CD8-positive, alpha-beta memory T cell (primary cell): Measurements from ENCODE around the gene ZNF688. TPM values are rescaled to one million over a fixed set of nuclear protein-coding genes. Genes with fewer than 3 reads are reported as not detected.

ENCODE experiments used
- CTCF ChIA-PET: fragments of 350-600 bp; sonication (Branson Sonifier 250); formaldehyde crosslinking; loops from one replicate; lab custom pipeline; 2021; ENCODE audit warnings: antibody characterized with exemption; lab: Charles Lee
- POLR2A ChIA-PET: fragments of 350-600 bp; sonication (Branson Sonifier 250); formaldehyde crosslinking; loops from one replicate; lab custom pipeline; 2021; ENCODE audit warnings: antibody characterized with exemption; lab: Charles Lee
- DNase-seq, 5 donors: peaks; one replicate each; pipeline versions ENCODE4 v3.0.0 to v3.0.0-alpha.2; 2020 to 2022; ENCODE audit warnings: mixed read lengths in 1 of 5
- H3K27ac ChIP-seq: one replicate; pipeline ENCODE4 v1.7.0; 2013; ENCODE audit warnings: low read depth, mild to moderate bottlenecking, low read length, moderate library complexity
- H3K27me3 ChIP-seq: 2 replicates; pipeline ENCODE4 v1.7.0; 2013; ENCODE audit warnings: low read length, mild to moderate bottlenecking; ENCODE audit not compliant: insufficient read depth, poor library complexity, severe bottlenecking
- H3K36me3 ChIP-seq: 2 replicates; pipeline ENCODE4 v1.7.0; 2013; ENCODE audit warnings: mild to moderate bottlenecking, low read length, moderate library complexity; ENCODE audit not compliant: insufficient read depth
- H3K4me1 ChIP-seq: 2 replicates; pipeline ENCODE4 v1.7.0; 2013; ENCODE audit warnings: mild to moderate bottlenecking, low read length, moderate library complexity; ENCODE audit not compliant: insufficient read depth
- H3K4me3 ChIP-seq: 2 replicates; pipeline ENCODE4 v1.7.0; 2013; ENCODE audit warnings: mild to moderate bottlenecking, low read length
- H3K9me3 ChIP-seq: 2 replicates; pipeline ENCODE4 v1.7.0; 2013; ENCODE audit warnings: mild to moderate bottlenecking, low read length
- H3K27ac Mint-ChIP-seq, 8 donors: one replicate each; pipeline ENCODE4 v1.8.0; 2020 to 2021; ENCODE audit warnings: mixed read lengths in 8 of 8, mild to moderate bottlenecking in 6 of 8, inconsistent platforms in 3 of 8, moderate library complexity in 3 of 8
- H3K27me3 Mint-ChIP-seq, 2 donors: one replicate each; pipeline ENCODE4 v1.8.0; 2020 to 2021; ENCODE audit warnings: mixed read lengths in 2 of 2, mild to moderate bottlenecking in 1 of 2, moderate library complexity in 1 of 2
- H3K36me3 Mint-ChIP-seq, 3 donors: one replicate each; pipeline ENCODE4 v1.8.0; 2020 to 2021; ENCODE audit warnings: mixed read lengths in 3 of 3, inconsistent platforms in 1 of 3, mild to moderate bottlenecking in 1 of 3
- H3K4me1 Mint-ChIP-seq, 3 donors: one replicate each; pipeline ENCODE4 v1.8.0; 2020 to 2021; ENCODE audit warnings: mixed read lengths in 3 of 3, inconsistent platforms in 1 of 3, mild to moderate bottlenecking in 1 of 3
- H3K4me3 Mint-ChIP-seq, 7 donors: one replicate each; pipeline ENCODE4 v1.8.0; 2020 to 2021; ENCODE audit warnings: mixed read lengths in 7 of 7, mild to moderate bottlenecking in 6 of 7, moderate library complexity in 4 of 7, inconsistent platforms in 2 of 7
- H3K9me3 Mint-ChIP-seq, 5 donors: one replicate each; pipeline ENCODE4 v1.8.0; 2020 to 2022; ENCODE audit warnings: mixed read lengths in 5 of 5, mild to moderate bottlenecking in 3 of 5, moderate library complexity in 2 of 5, inconsistent platforms in 1 of 5
- polyA plus RNA-seq: library from polyadenylated mRNA; unstranded; fragments of 300-500 nt; fragmentation: Illumina TruSeq; gene quantifications from one replicate; pipeline ENCODE4 v1.2.3, GENCODE V29; 2021
- total RNA-seq, 2 experiments: library from RNA; stranded (reverse); gene quantifications; one replicate each; pipeline ENCODE4 v1.2.3, GENCODE V29; 2021

The ZNF688 gene
- total and polyA plus RNA-seq, 3 experiments from 2014 or later, result 9.6 to 28.5 (median 10.8) TPM

- Histone ChIP-seq H3K27ac (no peak overlapping the region), H3K9me3 (no peaks in the 10 kb centered on the region), H3K4me3 (no peak overlapping the region), H3K36me3 (peaks cover 15% of the 10 kb centered on the region), H3K27me3 (no peaks in the 10 kb centered on the region), H3K4me1 (peaks cover 51% of the 10 kb centered on the region)
- POLR2A ChIA-PET, result interaction anchor here (6.7 kb wide), 1 partner anchor 21 kb away, joined by 71 read pairs; the partner anchor contains the start of gene ZNF747
- Mint-ChIP-seq H3K9me3 (no peaks in the 10 kb centered on the region), H3K36me3 (peaks cover 0 to 40% (median 2%) of the 10 kb centered on the region in 3 donors), H3K4me1 (peaks cover 51 to 77% (median 55%) of the 10 kb centered on the region in 3 donors), H3K27ac (peak overlapping the region in 2 of 8 donors; percentile 83 to 87), H3K4me3 (peak overlapping the region in 6 of 7 donors; percentile 50 to 95 (median 87)), H3K27me3 (peaks cover 0 to 4% of the 10 kb centered on the region in 2 donors)
- DNase-seq, result no peak
- CTCF ChIA-PET, result interaction anchor here (1.3 to 4.2 kb wide), 3 partner anchors 9 to 20 kb away, joined by 3 to 31 read pairs (median 3); partner anchors contain the start of gene ZNF747
Observed at GRCh38 chr16:30555315-30556124, 16.0 kb downstream of the ZNF688 start.

DNA sequence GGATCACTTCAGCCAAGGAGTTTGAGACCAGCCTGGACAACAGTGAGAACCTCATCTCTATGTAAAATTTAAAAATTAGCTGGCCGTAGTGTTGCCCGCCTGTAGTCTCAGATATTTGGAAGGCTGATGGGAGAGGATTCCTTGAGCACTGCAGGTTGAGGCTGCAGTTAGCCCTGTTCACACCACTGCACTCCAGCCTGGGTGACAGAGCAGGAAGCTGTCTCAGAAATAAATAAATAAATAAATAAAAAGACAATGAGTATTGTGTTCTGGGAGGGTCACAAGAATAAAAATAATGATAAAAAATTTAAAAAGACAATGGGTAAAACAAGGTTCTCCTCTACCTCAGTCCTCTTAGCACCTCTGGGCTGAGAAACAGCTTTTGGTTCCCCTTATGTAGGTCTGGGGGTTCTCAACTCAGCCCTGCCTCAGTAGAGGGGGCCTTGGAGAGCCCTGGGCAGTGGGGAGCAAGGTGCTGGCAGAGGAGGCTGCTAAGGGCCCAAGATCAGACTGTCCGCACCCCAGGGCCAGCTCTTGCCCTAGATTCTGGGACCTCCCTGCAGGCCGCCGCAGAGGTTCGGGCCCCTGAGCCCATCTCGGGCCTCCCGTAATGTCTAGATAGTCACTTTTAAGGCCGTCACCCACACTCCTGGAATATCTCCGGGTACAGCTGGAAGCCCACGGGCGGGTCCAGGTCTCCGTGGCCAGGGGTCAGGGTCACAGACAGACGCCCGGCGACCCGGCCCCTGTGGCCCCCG, 16.8 kb downstream of the ZNF688 start:
- POLR2A ChIA-PET, result interaction anchor here (0.6 to 6.7 kb wide), 2 partner anchors 20 to 141 kb away, joined by 4 to 71 read pairs; partner anchors contain the start of gene ZNF747
- H3K27ac Mint-ChIP-seq, result peak overlapping the region in 2 of 8 donors; percentile 95 to 96
- Histone ChIP-seq H3K27ac (no peak overlapping the region), H3K9me3 (no peaks in the 10 kb centered on the region), H3K4me1 (peaks cover 51% of the 10 kb centered on the region), H3K27me3 (no peaks in the 10 kb centered on the region), H3K36me3 (peaks cover 15% of the 10 kb centered on the region), H3K4me3 (no peak overlapping the region)
- CTCF ChIA-PET, result interaction anchor here (1.3 to 4.2 kb wide), 3 partner anchors 8 to 19 kb away, joined by 3 to 31 read pairs (median 3); partner anchors contain the start of gene ZNF747
- H3K27me3 Mint-ChIP-seq, result peaks cover 0 to 4% of the 10 kb centered on the region in 2 donors
- H3K36me3 Mint-ChIP-seq, result peaks cover 0 to 40% (median 2%) of the 10 kb centered on the region in 3 donors
- H3K9me3 Mint-ChIP-seq, result no peaks in the 10 kb centered on the region
- H3K4me1 Mint-ChIP-seq, result peaks cover 51 to 80% (median 55%) of the 10 kb centered on the region in 3 donors
- H3K4me3 Mint-ChIP-seq, result peak overlapping the region in 3 of 7 donors; percentile 19 to 84 (median 65)
- no peak for DNase-seq

- H3K4me3 Mint-ChIP-seq, result peak overlapping the region in 5 of 7 donors; percentile 4 to 65 (median 35)
- CTCF ChIA-PET, result interaction anchor here (4.2 kb wide), 1 partner anchor 18 kb away, joined by 31 read pairs; the partner anchor contains the start of gene ZNF747
- H3K4me1 ChIP-seq, result peaks cover 46% of the 10 kb centered on the region
Observed at GRCh38 chr16:30553393-30553899, 18.1 kb downstream of the ZNF688 start.

GRCh38 chr16:30552956-30553355, 18.6 kb downstream of the ZNF688 start:
- Histone ChIP-seq H3K27ac (peak overlapping the region; percentile 38), H3K4me3 (no peak overlapping the region), H3K4me1 (peaks cover 46% of the 10 kb centered on the region), H3K9me3 (no peaks in the 10 kb centered on the region), H3K36me3 (peaks cover 15% of the 10 kb centered on the region), H3K27me3 (no peaks in the 10 kb centered on the region)
- DNase-seq, result no peak
- POLR2A ChIA-PET, result interaction anchor here (1.4 to 6.7 kb wide), 2 partner anchors 19 to 182 kb away, joined by 6 to 71 read pairs; partner anchors contain the start of gene ZNF747
- Mint-ChIP-seq H3K27ac (peak overlapping the region; percentile 82 to 97 (median 94)), H3K4me3 (peak overlapping the region in 4 of 7 donors; percentile 40 to 65 (median 59)), H3K9me3 (no peaks in the 10 kb centered on the region), H3K36me3 (peaks cover 0 to 37% (median 2%) of the 10 kb centered on the region in 3 donors), H3K27me3 (peaks cover 0 to 3% of the 10 kb centered on the region in 2 donors), H3K4me1 (peaks cover 49 to 79% (median 57%) of the 10 kb centered on the region in 3 donors)
- CTCF ChIA-PET, result interaction anchor here (1.0 to 4.2 kb wide), 3 partner anchors 18 to 123 kb away, joined by 3 to 31 read pairs (median 4); partner anchors contain the start of gene ZNF747

More at GRCh38 chr16:30553393-30553899, 18.1 kb downstream of the ZNF688 start:
- H3K27ac Mint-ChIP-seq, result peak overlapping the region; percentile 54 to 97 (median 94)
- POLR2A ChIA-PET, result interaction anchor here (6.7 kb wide), 1 partner anchor 19 kb away, joined by 71 read pairs; the partner anchor contains the start of gene ZNF747
- H3K9me3 Mint-ChIP-seq, result no peaks in the 10 kb centered on the region
- peaks cover 15% of the 10 kb centered on the region for H3K36me3 ChIP-seq
- no peaks in the 10 kb centered on the region for H3K9me3 ChIP-seq
- H3K27me3 Mint-ChIP-seq, result peaks cover 0 to 3% of the 10 kb centered on the region in 2 donors
- no peak for DNase-seq
- peaks cover 0 to 40% (median 2%) of the 10 kb centered on the region in 3 donors for H3K36me3 Mint-ChIP-seq
- H3K4me3 ChIP-seq, result no peak overlapping the region
- H3K27me3 ChIP-seq, result no peaks in the 10 kb centered on the region
- peak overlapping the region; percentile 38 for H3K27ac ChIP-seq
- H3K4me1 Mint-ChIP-seq, result peaks cover 48 to 77% (median 53%) of the 10 kb centered on the region in 3 donors

DNA sequence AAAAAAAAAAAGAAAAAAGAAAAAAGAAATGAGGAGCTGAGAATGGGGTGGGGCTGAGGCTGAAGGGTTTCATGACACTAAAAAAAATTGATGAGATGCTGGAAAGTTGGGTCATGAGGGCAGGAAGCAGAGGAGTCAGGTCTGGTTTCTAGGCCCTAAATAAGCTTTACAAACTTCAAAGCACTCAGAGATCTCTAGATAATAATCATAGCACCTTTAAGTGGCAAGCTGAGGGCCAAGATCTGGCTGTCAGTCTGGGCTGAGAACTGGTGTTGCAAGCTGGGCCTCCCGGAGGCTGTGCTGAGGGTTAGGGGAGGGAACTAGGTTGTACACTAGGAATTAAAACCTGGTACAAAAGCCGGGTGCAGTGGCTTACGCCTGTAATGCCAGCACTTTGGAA, 19.7 kb downstream of the ZNF688 start:
- ChIA-PET POLR2A (interaction anchor here (0.6 to 1.4 kb wide), 15 partner anchors 9 to 180 kb away, joined by 3 to 21 read pairs (median 5); partner anchors contain the start of genes ZNF688 and ZNF747), CTCF (interaction anchor here (0.6 to 4.2 kb wide), 8 partner anchors 16 to 154 kb away, joined by 3 to 31 read pairs (median 4); partner anchors contain the start of gene ZNF747)
- Histone ChIP-seq H3K4me1 (peaks cover 42% of the 10 kb centered on the region), H3K36me3 (peaks cover 15% of the 10 kb centered on the region), H3K27me3 (no peaks in the 10 kb centered on the region), H3K27ac (peak overlapping the region; percentile 24), H3K9me3 (no peaks in the 10 kb centered on the region), H3K4me3 (peak overlapping the region; percentile 37)
- H3K27me3 Mint-ChIP-seq, result peaks cover 0 to 3% of the 10 kb centered on the region in 2 donors
- H3K36me3 Mint-ChIP-seq, result peaks cover 0 to 34% (median 2%) of the 10 kb centered on the region in 3 donors
- H3K4me1 Mint-ChIP-seq, result peaks cover 50 to 75% (median 58%) of the 10 kb centered on the region in 3 donors
- H3K9me3 Mint-ChIP-seq, result no peaks in the 10 kb centered on the region
- peak; percentile 59 to 86 (median 71) for DNase-seq
- H3K4me3 Mint-ChIP-seq, result peak overlapping the region; percentile 64 to 89 (median 80)
- peak overlapping the region; percentile 82 to 97 (median 94) for H3K27ac Mint-ChIP-seq

- Histone ChIP-seq H3K36me3 (peaks cover 3% of the 10 kb centered on the region), H3K4me1 (peaks cover 28% of the 10 kb centered on the region), H3K4me3 (no peak overlapping the region), H3K27me3 (no peaks in the 10 kb centered on the region), H3K27ac (no peak overlapping the region), H3K9me3 (no peaks in the 10 kb centered on the region)
- H3K4me3 Mint-ChIP-seq, result no peak overlapping the region
- H3K9me3 Mint-ChIP-seq, result no peaks in the 10 kb centered on the region
- peaks cover 0 to 5% of the 10 kb centered on the region in 2 donors for H3K27me3 Mint-ChIP-seq
- ChIA-PET CTCF (interaction anchor here (4.0 kb wide), 1 partner anchor 13 kb away, joined by 15 read pairs; the partner anchor contains the start of gene ZNF747), POLR2A (no interaction called here)
- peaks cover 33 to 52% (median 40%) of the 10 kb centered on the region in 3 donors for H3K4me1 Mint-ChIP-seq
- peak overlapping the region in 7 of 8 donors; percentile 28 to 90 (median 75) for H3K27ac Mint-ChIP-seq
- DNase-seq, result no peak
- H3K36me3 Mint-ChIP-seq, result peaks cover 0 to 8% (median 0%) of the 10 kb centered on the region in 3 donors
Observed at GRCh38 chr16:30548416-30549253, 22.9 kb downstream of the ZNF688 start.
